ENCODE data around the gene LRRK1. TPM values are rescaled to one million over a fixed set of nuclear protein-coding genes. Genes with fewer than 3 reads are reported as not detected.

LRRK1 gene
- total RNA-seq, 1 donor from 2014 or later: not detected

DNA sequence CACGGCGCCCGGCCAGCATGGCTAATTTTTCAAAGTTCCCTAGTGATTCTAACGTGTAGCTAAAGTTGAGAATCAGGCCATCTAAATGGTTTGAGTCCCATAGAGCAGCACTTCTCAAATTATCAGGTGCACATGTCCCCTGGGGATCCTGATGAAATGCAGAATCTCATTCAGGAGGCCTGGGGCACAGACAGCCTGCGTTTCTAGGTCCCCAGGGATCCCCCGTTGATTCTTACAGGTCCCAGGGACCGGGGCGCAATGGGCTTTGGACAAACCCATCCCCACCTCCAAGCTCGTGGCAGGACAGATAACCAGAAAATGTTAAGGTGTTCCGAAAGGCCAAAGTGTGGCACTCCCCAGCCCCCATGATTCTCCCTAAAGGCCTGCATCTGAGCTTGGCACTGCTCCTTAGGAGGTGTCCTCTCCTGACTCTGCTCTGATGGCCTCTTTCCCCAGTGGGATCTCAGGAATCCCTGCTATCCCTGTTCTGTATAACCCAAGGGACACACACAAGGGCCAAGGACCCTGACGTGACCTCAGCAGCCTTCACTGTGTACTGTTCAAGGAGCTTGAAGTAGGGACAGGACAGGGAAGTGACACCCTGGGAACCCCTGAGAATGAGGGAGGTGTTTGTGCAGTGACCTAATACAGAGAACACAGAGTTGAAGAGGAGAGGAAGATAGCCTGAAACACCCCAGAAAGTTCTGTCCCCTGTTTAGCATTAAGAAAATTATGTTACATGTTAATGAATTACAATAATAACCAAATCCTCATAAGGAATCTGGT lies 8.0 kb downstream of the LRRK1 start:
- no peak for DNase-seq (ENCODE audit: low spot score)
- Histone ChIP-seq H3K36me3 (no peaks in the 10 kb centered on the region), H4K20me1 (ENCODE audit: low read depth) (no peaks in the 10 kb centered on the region), H3K4me2 (no peak overlapping the region), H3K79me2 (ENCODE audit: low read depth) (no peaks in the 10 kb centered on the region), H3K4me1 (peaks cover 16% of the 10 kb centered on the region), H3K9me3 (ENCODE audit: low read depth) (no peaks in the 10 kb centered on the region), H3F3A (ENCODE audit: low read depth) (no peaks in the 10 kb centered on the region), H3K27me3 (peaks cover 32% of the 10 kb centered on the region), H3K9ac (no peak overlapping the region), H2AFZ (replicated peaks) (no peak overlapping the region), H3K4me3 (no peak overlapping the region), H3K27ac (no peak overlapping the region)
- TF ChIP-seq EZH2phosphoT487 (IDR thresholded peaks at IDR 0.05) (no peak), EZH2 (IDR thresholded peaks at IDR 0.05) (no peak)
- TF ChIP-seq, protein P1, sequence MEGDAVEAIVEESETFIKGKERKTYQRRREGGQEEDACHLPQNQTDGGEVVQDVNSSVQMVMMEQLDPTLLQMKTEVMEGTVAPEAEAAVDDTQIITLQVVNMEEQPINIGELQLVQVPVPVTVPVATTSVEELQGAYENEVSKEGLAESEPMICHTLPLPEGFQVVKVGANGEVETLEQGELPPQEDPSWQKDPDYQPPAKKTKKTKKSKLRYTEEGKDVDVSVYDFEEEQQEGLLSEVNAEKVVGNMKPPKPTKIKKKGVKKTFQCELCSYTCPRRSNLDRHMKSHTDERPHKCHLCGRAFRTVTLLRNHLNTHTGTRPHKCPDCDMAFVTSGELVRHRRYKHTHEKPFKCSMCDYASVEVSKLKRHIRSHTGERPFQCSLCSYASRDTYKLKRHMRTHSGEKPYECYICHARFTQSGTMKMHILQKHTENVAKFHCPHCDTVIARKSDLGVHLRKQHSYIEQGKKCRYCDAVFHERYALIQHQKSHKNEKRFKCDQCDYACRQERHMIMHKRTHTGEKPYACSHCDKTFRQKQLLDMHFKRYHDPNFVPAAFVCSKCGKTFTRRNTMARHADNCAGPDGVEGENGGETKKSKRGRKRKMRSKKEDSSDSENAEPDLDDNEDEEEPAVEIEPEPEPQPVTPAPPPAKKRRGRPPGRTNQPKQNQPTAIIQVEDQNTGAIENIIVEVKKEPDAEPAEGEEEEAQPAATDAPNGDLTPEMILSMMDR (IDR thresholded peaks at IDR 0.05): no peak
- peaks cover 24% of the 10 kb centered on the region for H3K4me1 Mint-ChIP-seq
- no peak overlapping the region for H3K4me3 Mint-ChIP-seq
- H3K27ac Mint-ChIP-seq: no peak overlapping the region
- no peaks in the 10 kb centered on the region for H3K9me3 Mint-ChIP-seq
- peaks cover 20% of the 10 kb centered on the region for H3K27me3 Mint-ChIP-seq (ENCODE audit: insufficient read depth, low read depth)
- no peaks in the 10 kb centered on the region for H3K36me3 Mint-ChIP-seq

DNA sequence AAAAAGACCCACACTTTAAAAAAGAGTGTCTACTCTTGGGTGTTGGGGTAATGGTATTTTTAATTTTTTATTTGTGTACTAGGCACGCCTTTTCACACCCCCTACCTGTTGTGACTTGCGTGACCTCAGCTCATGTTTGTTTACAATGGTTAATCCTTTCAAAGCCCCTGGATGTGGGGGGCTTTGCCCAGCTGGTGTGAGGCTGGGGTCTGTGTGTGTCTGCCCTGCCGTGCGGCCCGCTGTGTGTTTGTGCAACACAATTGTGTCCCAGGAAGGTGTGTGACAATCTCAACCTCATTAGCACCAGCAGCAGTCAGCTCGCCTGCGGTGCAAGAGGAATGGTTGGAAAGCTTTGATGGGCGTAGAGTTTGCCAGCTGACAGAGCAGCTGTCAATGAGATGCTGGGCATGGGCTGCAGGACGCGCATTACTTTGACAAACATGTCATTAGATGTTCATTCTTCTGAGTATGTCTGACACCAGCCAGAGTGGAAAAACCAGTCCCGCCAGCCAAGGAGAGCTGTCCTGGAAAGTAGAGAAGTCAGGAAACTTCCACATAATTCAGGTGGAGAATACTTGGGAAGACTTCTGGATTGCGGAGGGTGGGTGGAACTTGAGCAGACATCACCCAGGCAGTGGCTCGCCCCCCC lies 9.6 kb downstream of the LRRK1 start:
- H3K4me1 ChIP-seq: peaks cover 16% of the 10 kb centered on the region
- no peak overlapping the region for H3K9ac ChIP-seq
- H3K79me2 ChIP-seq (ENCODE audit: low read depth): no peaks in the 10 kb centered on the region
- H2AFZ ChIP-seq (replicated peaks): no peak overlapping the region
- Mint-ChIP-seq H3K9me3 (no peaks in the 10 kb centered on the region), H3K36me3 (no peaks in the 10 kb centered on the region), H3K4me3 (no peak overlapping the region), H3K4me1 (peaks cover 24% of the 10 kb centered on the region), H3K27me3 (ENCODE audit: insufficient read depth, low read depth) (peaks cover 12% of the 10 kb centered on the region), H3K27ac (no peak overlapping the region)
- no peak overlapping the region for H3K4me3 ChIP-seq
- no peak for TF ChIP-seq EZH2phosphoT487 (IDR thresholded peaks at IDR 0.05)
- no peak for TF ChIP-seq EZH2 (IDR thresholded peaks at IDR 0.05)
- TF ChIP-seq, protein P1 (IDR thresholded peaks at IDR 0.05): no peak
- H3K9me3 ChIP-seq (ENCODE audit: low read depth): no peaks in the 10 kb centered on the region
- no peaks in the 10 kb centered on the region for H3K36me3 ChIP-seq
- DNase-seq (ENCODE audit: low spot score): peak; percentile 17
- H3F3A ChIP-seq (ENCODE audit: low read depth): no peaks in the 10 kb centered on the region
- no peak overlapping the region for H3K27ac ChIP-seq
- no peaks in the 10 kb centered on the region for H4K20me1 ChIP-seq (ENCODE audit: low read depth)
- H3K27me3 ChIP-seq: peaks cover 16% of the 10 kb centered on the region
- H3K4me2 ChIP-seq: no peak overlapping the region

DNA sequence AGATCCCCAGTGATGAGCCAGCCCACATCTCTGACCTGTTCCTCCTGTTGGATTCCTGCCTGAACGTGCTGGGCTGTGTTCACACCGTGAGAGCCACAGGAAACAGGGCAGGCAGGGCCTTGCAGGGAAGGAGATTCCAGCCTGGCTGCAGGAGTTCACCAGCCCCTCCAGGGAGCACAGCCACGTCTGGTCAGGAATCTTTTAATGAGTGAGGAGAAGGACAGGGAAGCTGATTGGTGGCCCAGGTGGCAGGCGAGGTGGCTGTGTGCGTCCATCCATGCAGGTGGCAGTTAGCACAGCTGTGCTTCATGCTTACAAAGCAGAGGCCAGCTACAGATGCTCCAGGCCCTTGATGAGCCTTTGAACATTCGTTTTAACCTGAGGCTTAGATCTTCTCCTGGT lies 10.5 kb downstream of the LRRK1 start:
- no peak overlapping the region for H2AFZ ChIP-seq (replicated peaks)
- H3K4me3 ChIP-seq: no peak overlapping the region
- Mint-ChIP-seq H3K4me1 (peaks cover 24% of the 10 kb centered on the region), H3K27me3 (ENCODE audit: insufficient read depth, low read depth) (peaks cover 6% of the 10 kb centered on the region), H3K27ac (no peak overlapping the region), H3K4me3 (peak overlapping the region; percentile 52), H3K36me3 (no peaks in the 10 kb centered on the region), H3K9me3 (no peaks in the 10 kb centered on the region)
- H3K9ac ChIP-seq: no peak overlapping the region
- DNase-seq (ENCODE audit: low spot score): peak; percentile 43
- no peak overlapping the region for H3K27ac ChIP-seq
- no peaks in the 10 kb centered on the region for H3K9me3 ChIP-seq (ENCODE audit: low read depth)
- peaks cover 16% of the 10 kb centered on the region for H3K4me1 ChIP-seq
- TF ChIP-seq, protein P1 (IDR thresholded peaks at IDR 0.05): no peak
- H3K4me2 ChIP-seq: no peak overlapping the region
- no peaks in the 10 kb centered on the region for H4K20me1 ChIP-seq (ENCODE audit: low read depth)
- H3F3A ChIP-seq (ENCODE audit: low read depth): no peaks in the 10 kb centered on the region
- no peaks in the 10 kb centered on the region for H3K36me3 ChIP-seq
- no peaks in the 10 kb centered on the region for H3K79me2 ChIP-seq (ENCODE audit: low read depth)
- peaks cover 7% of the 10 kb centered on the region for H3K27me3 ChIP-seq

Measured in neural progenitor cell (in vitro differentiated cells).